ENCODE results near the gene SLC17A7. TPM values are rescaled to one million over a fixed set of nuclear protein-coding genes. Genes with fewer than 3 reads are reported as not detected.

SLC17A7 gene
- total RNA-seq, 1 experiment from 2014 or later, result 1.6 TPM

DNA sequence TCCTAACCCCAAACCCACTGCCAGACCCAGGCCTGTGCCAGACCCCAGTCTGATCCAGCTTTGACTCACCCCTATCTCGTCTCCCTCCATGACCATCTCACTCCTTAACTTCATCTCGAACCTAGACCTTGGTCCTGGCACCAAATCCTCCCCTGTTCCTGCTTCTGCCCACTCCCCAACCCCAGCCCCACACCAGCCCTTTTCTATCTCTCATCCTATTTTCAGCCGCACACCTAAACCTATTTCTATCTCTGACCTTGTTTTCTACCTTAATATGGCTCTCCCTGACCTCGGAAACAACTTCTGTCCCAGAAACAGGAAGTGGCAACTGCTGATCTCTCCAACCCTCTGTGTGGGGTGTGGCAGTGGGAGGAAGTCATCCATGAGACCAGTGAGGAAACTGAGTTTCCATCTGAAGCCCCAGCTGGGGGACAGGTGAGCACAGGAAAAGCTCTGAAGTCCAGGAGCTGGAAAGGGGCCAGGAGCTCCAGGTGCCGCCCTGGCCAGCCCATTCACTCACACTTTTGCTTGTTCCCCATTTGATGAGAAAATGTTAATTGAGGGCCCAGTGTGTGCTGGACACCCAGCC is 31.8 kb downstream of the SLC17A7 start:
- H3K9me3 Mint-ChIP-seq, result no peaks in the 10 kb centered on the region
- no peak overlapping the region for H3K27ac Mint-ChIP-seq
- H3K36me3 Mint-ChIP-seq, result no peaks in the 10 kb centered on the region
- H3K27me3 Mint-ChIP-seq (ENCODE audit: low read depth), result peaks cover 15% of the 10 kb centered on the region; the same call in 1 of the 2 replicates
- TF ChIP-seq ZNF396 (CRISPR knock-in tag; IDR thresholded peaks at IDR 0.05; ENCODE audit: borderline replicate concordance), result no peak
- TF ChIP-seq MAX (CRISPR knock-in tag; IDR thresholded peaks at IDR 0.05), result no peak
- TF ChIP-seq ZNF263 (CRISPR knock-in tag; IDR thresholded peaks at IDR 0.05; ENCODE audit: low read depth), result no peak
- TF ChIP-seq, protein P1, sequence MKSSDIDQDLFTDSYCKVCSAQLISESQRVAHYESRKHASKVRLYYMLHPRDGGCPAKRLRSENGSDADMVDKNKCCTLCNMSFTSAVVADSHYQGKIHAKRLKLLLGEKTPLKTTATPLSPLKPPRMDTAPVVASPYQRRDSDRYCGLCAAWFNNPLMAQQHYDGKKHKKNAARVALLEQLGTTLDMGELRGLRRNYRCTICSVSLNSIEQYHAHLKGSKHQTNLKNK (CRISPR knock-in tag; IDR thresholded peaks at IDR 0.05), result no peak
- no peak for TF ChIP-seq MYBL2 (CRISPR knock-in tag; IDR thresholded peaks at IDR 0.05)
- no peak for TF ChIP-seq ZNF423 (CRISPR knock-in tag; IDR thresholded peaks at IDR 0.05)
- no peak for TF ChIP-seq SOX15 (CRISPR knock-in tag; IDR thresholded peaks at IDR 0.05)
- no peak for TF ChIP-seq SMAD3 (CRISPR knock-in tag; IDR thresholded peaks at IDR 0.05; ENCODE audit: borderline replicate concordance)
- TF ChIP-seq AR (CRISPR knock-in tag; IDR thresholded peaks at IDR 0.05), result no peak
- TF ChIP-seq PRRX2 (CRISPR knock-in tag; IDR thresholded peaks at IDR 0.05), result no peak
- no peak for TF ChIP-seq OVOL2 (CRISPR knock-in tag; IDR thresholded peaks at IDR 0.05; ENCODE audit: borderline replicate concordance)
- TF ChIP-seq FOXK1 (CRISPR knock-in tag; IDR thresholded peaks at IDR 0.05), result no peak
- TF ChIP-seq ZNF138 (CRISPR knock-in tag; conservative IDR thresholded peaks at IDR 0.05), result no peak
- no peak for TF ChIP-seq ETV6 (CRISPR knock-in tag; IDR thresholded peaks at IDR 0.05)
- TF ChIP-seq ZNF121 (CRISPR knock-in tag; IDR thresholded peaks at IDR 0.05), result no peak
- CTCF ChIA-PET, result interaction anchor here (1.0 to 2.0 kb wide), 5 partner anchors 8 to 33 kb away, joined by 3 to 10 read pairs (median 4); no protein-coding TSS in a partner anchor
- POLR2A ChIA-PET, result no interaction called here
- DNase-seq (ENCODE audit: low spot score) (no peak), ATAC-seq (no peak)
- peaks cover 30% of the 10 kb centered on the region for H3K4me1 Mint-ChIP-seq
- H3K4me3 Mint-ChIP-seq, result no peak overlapping the region

- Mint-ChIP-seq H3K27me3 (ENCODE audit: low read depth) (peaks cover 13% of the 10 kb centered on the region; the same call in 1 of the 2 replicates), H3K27ac (no peak overlapping the region), H3K4me1 (peaks cover 35% of the 10 kb centered on the region), H3K4me3 (no peak overlapping the region), H3K9me3 (no peaks in the 10 kb centered on the region), H3K36me3 (no peaks in the 10 kb centered on the region)
- DNase-seq (ENCODE audit: low spot score) (no peak), ATAC-seq (no peak)
- POLR2A ChIA-PET, result no interaction called here
- CTCF ChIA-PET, result interaction anchor here (1.0 to 1.8 kb wide), 4 partner anchors 9 to 34 kb away, joined by 3 to 9 read pairs (median 4); no protein-coding TSS in a partner anchor
- TF ChIP-seq ZNF219 (CRISPR knock-in tag; IDR thresholded peaks at IDR 0.05; ENCODE audit: borderline replicate concordance), result no peak
- TF ChIP-seq NR1H2 (CRISPR knock-in tag; IDR thresholded peaks at IDR 0.05), result 0 out of 2 replicates have a peak, but pooled peaks have one; percentile 19
Observed at GRCh38 chr19:49408816-49409440, 32.4 kb downstream of the SLC17A7 start.

DNA sequence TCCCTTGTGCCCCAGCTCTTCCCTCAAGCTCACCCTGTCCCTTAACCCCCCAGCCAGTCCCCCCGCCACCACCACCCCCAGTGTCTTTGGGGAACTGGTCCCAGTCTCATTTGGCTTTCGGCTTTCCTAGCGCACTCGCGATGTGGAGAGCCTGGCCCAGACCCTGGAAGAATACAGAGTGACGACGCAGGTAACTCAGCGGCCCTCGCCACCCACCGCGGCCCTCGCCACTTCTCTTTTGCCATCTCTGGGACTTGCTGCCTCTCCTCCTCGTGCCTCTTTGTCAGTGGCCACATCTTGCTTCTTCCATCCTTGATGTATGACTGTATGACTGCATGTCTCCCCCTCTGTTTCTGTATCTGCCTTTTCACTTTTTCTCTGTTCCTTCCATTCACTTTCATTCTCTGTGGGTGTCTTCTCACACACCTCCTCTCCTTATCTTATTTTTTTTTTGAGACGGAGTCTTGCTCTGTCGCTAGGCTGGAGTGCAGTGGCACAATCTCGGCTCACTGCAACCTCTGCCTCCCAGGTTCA is 33.8 kb downstream of the SLC17A7 start:
- no peak for DNase-seq (ENCODE audit: low spot score)
- Mint-ChIP-seq H3K27me3 (ENCODE audit: low read depth) (peaks cover 9% of the 10 kb centered on the region; the same call in 1 of the 2 replicates), H3K27ac (no peak overlapping the region), H3K9me3 (no peaks in the 10 kb centered on the region), H3K4me3 (no peak overlapping the region), H3K4me1 (peaks cover 34% of the 10 kb centered on the region), H3K36me3 (no peaks in the 10 kb centered on the region)
- ChIA-PET POLR2A (no interaction called here), CTCF (interaction anchor here (0.8 kb wide), 1 partner anchor 15 kb away, joined by 3 read pairs; no protein-coding TSS in a partner anchor)
- no peak for ATAC-seq
- TF ChIP-seq, protein P2, sequence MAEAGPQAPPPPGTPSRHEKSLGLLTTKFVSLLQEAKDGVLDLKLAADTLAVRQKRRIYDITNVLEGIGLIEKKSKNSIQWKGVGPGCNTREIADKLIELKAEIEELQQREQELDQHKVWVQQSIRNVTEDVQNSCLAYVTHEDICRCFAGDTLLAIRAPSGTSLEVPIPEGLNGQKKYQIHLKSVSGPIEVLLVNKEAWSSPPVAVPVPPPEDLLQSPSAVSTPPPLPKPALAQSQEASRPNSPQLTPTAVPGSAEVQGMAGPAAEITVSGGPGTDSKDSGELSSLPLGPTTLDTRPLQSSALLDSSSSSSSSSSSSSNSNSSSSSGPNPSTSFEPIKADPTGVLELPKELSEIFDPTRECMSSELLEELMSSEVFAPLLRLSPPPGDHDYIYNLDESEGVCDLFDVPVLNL (CRISPR knock-in tag; IDR thresholded peaks at IDR 0.05; ENCODE audit: borderline replicate concordance, low read depth), result no peak
- no peak for TF ChIP-seq ELF4 (CRISPR knock-in tag; IDR thresholded peaks at IDR 0.05; ENCODE audit: low read depth)
- TF ChIP-seq ZSCAN18 (CRISPR knock-in tag; IDR thresholded peaks at IDR 0.05), result no peak
- TF ChIP-seq TEAD1 (CRISPR knock-in tag; IDR thresholded peaks at IDR 0.05), result no peak
- TF ChIP-seq RORB (CRISPR knock-in tag; IDR thresholded peaks at IDR 0.05), result no peak
- no peak for TF ChIP-seq SMAD4 (CRISPR knock-in tag; IDR thresholded peaks at IDR 0.05)
- TF ChIP-seq, protein P3, sequence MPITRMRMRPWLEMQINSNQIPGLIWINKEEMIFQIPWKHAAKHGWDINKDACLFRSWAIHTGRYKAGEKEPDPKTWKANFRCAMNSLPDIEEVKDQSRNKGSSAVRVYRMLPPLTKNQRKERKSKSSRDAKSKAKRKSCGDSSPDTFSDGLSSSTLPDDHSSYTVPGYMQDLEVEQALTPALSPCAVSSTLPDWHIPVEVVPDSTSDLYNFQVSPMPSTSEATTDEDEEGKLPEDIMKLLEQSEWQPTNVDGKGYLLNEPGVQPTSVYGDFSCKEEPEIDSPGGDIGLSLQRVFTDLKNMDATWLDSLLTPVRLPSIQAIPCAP (CRISPR knock-in tag; IDR thresholded peaks at IDR 0.05), result no peak
- TF ChIP-seq ZNF671 (CRISPR knock-in tag; IDR thresholded peaks at IDR 0.05), result no peak
- no peak for TF ChIP-seq GTF2I (CRISPR knock-in tag; conservative IDR thresholded peaks at IDR 0.05)
- TF ChIP-seq CBFB (CRISPR knock-in tag; IDR thresholded peaks at IDR 0.05; ENCODE audit: low read depth), result no peak

All from WTC11 (cell line).